GM18517 (cell line): ENCODE data around the gene ADNP.

Experiments
- ATAC-seq: cut with Tn5 transposase; IDR thresholded peaks from one replicate; pipeline ENCODE4 v1.9.1; 2021; ENCODE audit warnings: mild to moderate bottlenecking, moderate library complexity; ENCODE audit not compliant: unreplicated experiment

Gene ADNP

DNA sequence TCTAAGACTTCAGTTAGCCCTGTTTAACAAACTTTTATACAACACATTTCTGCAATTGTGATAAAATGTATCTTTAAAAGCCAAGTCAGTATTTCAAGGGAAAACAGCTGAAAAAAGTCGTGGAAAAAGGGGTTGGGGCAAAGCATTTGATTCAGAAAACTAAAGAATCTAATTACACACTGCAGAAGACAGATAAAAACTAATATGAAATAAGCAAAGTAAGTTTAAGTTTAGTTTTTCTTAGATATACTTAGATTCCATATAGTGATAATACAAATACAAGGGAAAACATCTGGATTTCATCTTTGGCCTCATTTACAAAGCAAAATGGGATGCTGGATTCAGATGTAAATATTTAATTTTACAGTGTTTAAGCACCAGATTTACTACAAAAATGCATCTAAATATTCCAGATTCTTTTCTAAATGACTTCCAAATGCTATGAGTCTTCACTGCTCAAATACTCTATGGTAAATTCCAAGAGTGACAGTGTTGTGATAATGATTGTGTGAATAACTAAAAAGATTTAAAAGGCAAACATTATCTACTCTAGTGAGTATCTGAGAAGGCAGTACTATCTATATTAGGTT, 1.5 kb upstream of the ADNP start:
- ATAC-seq, result no peak

DNA sequence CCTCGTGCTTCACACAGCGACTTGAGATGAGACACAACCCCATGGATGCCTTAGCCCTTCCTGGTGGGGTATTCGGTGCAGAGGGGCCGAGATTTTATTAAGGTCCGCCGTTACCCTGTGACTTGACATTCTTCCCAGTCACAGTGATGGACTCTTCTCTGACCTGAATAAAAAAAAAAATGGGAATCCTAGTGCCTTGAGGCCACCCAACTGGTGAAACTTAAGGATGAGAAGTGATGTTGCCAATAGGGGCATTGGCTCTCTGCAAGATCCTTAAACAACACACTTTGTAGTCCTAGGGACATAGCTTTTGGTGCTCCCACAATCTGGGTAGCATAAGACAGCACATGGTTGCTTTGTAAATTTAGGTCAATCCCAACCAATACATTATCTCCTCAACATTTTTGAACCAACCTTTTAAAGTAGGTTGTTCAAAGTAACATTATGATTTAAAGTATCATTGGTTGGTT, 814 bp upstream of the ADNP start:
- ATAC-seq, result no peak

DNA sequence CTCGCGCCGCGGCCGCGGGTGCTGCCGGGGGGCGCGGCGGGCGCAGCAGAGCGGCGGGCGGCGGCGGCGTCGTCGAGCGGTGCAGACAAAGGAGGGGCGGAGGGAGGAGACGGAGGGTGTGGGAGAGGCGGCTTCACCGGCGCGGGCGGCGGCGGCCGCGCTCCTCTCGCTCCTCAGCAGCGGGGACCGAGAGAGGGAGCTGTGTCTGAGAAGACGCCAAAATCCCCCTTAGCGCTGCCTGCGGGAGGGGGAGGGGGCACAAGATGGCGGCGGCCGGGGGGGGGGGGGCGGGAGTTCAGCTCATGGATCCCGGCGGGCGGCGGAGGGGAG, 296 bp downstream of the ADNP start:
- peak; percentile 17 for ATAC-seq

DNA sequence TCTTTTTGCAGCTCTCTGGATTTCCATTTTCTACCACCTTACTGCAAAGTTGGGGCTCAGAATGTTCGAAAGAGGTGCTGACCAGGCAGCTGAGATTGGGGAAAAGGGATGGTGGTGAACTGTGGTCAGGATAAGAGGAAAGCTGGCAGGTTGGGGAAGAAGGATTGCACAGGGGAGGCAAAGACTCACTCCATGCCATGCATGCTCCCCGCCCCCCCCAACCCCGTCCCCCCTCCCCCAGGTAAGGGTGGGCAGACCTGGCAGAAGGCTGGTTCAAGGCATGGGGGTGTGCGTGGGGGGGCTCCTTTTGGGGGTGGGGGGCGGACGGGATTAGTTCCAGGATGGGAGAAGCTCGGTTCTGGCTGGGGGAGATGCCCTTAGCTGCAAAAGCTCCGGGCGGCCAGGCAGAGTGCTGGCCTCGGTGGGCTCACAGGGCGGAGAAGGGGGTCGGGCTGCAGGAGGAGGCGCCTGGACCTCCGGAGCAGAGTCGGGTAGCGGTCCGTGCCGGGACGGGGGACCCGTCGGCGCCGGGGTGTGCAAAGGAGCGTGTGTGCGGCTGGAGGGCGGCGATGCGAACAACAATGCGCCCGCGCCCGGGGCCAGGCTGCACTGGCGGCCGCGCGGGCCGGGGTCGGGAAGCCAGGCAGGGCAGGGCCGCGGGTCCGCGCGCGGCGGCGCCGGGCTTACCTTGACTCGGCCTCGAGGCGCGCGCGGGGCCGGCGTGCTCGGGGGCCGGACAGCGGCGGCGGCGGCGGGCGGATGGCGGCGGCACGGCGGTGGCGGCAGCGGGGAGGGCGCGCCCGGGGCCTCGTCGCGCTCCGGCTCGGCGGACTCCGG, 880 bp downstream of the ADNP start:
- ATAC-seq, result peak; percentile 0

DNA sequence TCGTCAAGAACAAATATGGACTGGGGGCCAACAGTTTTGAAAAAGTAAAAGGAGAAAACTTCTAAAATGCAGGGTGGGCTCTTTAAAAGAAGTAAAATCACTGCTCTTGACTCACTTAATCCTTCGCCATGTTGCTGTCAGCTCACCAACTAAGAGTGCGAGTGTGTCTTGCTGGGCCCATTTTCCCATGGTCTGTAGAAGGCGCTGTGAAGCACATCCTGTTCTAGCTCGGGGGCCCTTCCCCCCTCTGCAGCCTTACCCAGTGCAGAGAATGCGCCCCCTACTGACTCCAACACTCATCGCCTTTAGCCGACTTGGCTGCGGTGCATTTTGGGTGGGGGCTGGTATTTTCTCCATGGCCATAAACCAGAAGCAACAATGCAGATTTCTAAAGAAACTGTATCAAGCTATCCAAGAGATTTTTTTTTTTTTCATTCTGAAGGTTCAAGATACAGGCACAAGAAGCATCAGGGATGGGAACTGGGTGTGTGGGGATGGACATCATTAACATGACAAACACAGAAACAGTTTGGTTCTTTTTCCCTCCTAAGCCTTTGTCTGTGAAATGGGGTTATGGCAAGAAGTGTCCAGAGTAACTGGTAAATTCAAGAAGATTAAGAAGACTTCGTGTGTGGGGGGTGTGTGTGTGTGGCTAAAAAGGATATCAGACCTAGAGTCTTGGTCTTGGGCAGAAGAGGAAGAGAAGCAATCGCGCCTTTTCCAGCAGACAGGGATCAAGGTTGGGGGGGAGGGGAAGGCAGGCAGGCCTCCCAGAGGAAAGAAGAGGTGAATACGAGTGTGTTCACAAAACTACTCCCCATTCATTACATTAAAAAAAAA, 1.7 kb downstream of the ADNP start:
- peak; percentile 52 for ATAC-seq

DNA sequence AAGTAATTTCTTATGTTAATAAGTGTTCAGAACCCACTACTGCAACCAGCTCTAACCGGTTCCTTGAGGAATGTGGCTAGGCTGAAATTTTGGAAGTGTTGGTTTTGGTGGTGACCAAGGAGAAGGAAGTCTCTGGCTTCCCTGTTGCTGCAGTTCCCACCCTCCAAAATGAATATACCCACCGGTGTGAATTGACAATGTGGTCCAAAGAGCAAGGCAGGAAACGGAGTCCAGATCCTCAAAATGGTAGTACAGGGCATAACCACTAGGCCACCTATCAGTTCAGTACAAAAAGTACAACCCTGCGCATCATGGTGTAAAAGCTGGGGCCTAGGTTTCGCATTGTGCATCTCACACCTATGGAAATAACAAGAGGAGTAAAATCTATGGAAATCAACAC, 2.8 kb downstream of the ADNP start:
- ATAC-seq, result no peak

DNA sequence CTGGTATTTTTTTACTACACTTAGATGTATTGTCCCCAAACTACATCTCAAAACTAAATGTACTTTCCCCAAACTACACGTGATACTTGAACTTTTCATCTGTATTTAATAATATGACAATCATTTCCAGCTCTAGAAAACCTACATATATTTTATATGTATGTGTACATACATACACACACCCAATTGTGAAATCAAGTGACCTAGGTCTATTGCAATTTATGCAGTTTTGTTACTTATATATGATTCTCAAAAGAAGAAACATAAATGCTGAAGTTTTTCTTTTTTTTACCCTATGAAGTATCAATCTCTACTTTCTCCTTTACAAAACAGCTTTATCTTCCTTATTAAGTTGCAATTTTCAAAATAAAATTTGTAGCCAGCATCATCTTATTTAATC, 4.7 kb downstream of the ADNP start:
- no peak for ATAC-seq

DNA sequence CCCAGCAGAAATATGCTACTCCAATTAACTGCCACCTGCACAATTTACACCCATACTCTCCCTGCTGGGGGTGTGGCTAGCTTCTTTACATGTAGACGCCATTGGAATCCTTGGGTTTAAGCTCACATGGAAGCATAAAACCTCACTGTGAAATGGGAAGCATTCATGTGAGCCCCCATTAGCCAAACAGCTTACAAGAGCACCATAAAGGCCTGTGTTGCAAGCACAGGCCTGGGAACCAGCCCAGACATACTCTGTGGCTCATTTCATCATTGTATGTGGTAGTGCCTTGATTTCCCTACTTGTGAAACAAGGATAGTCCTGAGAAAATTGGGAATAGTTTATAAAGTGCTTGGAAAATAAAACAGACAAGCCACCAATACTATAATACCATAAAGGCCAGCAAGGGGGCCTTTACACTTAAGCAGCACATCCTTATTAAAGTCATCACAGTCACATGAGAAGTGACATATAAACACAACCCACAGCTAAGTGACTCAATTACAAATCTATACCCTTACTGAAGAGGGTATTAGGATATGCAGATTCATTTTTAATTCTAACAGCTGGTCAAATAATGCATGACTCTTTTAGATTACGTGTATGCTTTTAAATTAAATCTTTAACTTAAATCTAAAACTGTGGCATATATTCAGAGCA, 6.8 kb downstream of the ADNP start:
- ATAC-seq, result no peak

DNA sequence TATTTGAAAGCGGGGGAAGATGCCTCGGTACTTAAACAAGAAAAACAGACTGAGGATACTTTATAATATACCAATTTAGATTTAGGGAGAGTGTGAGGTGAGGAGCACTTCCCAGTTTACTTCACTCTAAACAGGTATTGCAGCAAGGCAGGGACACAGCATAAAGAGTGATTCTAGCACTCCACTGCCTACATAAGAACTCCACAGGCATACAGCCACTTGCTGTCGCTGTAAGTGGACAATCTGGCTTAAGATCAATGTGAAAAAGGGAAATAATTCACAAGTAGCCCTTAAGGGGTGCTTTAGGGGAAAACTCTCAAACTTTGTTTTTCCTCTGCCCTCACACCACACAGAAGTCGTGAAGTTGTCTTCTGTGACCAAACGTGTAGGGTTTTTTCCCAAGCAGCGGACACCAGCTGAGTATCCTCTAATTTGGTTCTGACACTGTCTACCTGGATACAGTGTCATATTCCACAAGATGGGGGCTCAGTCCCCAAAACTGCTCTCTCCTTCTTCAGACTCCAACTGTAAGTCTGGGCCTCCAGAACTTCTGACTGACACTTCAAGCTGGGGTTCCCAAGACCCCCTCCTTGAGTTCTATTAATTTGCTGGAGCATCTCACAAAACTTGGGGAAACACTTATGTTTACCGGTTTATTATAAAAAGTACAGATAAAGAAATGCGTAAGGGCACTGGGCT, 9.3 kb downstream of the ADNP start:
- no peak for ATAC-seq

DNA sequence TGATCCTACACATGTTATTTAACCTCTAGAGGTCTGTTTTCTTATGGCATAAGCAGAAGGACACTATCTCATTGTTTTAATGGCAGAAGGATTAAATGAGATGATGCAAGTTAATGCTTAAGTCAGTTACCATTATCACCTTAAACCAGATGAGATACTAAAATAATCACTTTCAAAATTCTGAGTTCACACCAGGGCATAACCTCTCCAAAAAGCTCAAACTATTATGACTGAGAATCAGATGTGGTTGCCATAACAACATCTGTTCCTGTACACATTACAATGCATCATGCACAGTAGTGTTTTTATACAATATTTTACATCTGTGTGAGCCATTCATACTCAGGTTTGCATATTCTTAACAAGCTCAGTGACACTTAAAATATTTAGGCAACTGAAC, 10.2 kb downstream of the ADNP start:
- ATAC-seq, result no peak

DNA sequence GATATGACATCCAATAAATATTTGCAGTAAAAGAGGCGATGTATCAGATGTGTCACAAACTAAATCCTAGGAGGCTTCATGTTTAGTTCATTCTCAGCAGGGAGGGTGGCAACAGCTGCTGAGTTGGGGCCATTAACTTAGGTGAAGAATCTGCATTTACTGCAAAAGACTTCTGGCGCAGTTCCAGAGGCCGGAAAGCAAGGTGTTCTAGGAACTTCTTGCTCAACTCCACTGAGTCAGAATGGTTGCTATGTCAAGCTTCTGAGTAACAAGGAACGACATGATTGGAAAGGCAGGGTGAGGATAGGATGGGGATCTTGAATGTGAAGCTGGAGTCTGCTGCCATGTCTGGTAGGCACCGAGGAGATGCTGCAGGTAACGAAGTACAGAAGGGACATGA, 11.7 kb downstream of the ADNP start:
- ATAC-seq, result no peak

DNA sequence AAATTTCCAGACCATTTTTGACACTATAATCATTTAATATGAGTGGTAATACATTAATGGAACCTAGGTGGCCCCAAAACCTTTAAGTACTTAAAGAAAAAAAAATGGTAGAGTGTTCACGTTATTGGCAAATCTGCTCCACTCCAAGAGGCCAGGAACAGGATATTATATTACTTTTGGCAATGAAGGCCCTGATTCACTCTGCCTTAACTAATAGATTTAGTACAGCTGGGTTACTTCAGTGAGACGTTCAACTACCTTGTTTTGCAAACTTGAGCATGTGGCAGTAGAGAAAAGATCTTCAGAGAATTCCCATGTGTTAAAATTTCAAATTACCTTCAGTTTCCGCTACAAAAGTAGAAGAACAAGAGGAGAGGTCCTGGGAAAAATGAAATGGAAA, 12.8 kb downstream of the ADNP start:
- ATAC-seq, result no peak

DNA sequence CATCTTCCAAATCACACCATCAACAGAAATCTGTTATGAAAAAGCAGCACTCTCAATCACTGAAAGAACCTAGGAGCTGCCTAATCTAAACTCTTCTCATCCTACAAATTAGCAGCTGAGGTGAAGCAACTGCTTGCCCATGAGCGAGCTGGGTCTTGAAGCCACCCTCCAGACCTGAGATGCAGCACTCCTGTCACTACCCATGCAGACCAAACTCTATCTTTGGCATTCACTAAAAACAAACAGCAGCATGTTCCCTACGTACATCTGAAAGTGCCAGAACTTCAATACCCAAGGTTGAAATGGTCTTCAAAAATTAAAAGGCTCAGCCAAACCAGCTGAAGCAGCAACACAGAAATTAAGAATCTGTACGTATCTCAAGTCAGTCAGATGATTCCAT, 14.3 kb downstream of the ADNP start:
- no peak for ATAC-seq

DNA sequence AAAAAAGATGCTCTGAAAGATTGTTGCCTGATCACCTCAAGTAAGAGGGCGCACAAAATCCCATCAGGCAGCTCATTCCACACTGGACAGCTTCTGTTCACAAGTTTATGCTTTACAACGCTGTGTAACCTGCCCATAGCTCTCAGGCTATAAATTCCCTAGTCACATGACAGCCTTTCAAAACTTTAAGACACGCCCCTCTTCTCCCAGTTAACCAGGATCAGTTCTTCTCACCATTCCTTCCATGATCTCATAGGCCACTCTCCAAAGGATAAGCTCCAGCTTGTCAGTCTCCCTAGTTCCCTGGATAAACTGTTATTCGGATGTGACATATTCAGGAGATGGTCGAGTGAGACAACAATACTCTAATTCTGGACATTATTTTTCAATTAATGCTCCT, 15.0 kb downstream of the ADNP start:
- no peak for ATAC-seq

DNA sequence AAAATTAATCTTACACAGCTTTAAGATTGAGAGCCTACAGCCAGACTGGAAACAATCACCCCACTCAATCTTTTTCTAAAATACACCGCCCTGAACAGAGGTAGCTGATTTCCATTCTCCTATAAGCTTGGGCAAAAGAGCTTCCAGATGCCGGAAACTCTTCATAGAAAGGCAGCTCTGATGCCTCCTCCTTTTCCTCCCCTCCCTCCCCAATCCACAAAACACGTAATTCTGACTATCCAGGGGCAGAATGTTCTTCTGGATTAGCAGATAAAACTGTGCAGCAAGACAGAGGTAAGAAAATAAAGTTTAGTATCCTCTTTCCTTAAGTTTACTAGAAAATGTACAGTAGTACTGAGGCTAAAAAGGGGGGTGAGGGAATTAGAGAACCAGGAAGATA, 15.8 kb downstream of the ADNP start:
- no peak for ATAC-seq

DNA sequence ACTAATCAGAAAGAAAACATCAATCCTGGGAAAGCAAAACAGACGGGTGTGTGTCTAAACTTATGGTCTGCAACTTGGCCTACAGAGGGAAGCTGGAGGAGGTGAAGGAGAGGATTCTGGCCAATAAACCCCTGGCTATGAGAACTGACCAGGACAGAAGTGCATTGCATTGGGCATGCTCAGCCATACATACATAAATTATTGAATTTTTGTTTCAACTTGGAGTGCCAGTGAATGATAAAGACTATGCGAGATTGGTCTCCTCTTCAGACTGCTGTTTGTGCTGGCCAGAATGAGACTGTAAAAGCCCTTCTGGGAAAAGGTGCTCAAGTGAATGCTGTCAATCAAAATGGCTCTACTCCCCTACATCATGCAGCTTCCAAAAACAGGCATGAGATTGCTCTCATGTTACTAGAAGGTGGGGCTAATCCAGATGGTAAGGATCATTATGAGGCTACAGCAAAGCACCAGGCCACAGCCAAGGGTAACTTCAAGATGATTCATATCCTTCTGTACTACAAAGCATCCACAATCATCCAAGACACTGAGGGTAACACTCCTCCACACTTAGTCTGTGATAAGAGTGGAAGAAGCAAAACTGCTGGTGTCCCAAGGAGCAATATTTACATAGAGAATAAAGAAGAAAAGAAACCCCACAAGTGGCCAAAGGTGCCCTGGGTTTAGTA, 17.4 kb downstream of the ADNP start:
- ATAC-seq, result no peak

DNA sequence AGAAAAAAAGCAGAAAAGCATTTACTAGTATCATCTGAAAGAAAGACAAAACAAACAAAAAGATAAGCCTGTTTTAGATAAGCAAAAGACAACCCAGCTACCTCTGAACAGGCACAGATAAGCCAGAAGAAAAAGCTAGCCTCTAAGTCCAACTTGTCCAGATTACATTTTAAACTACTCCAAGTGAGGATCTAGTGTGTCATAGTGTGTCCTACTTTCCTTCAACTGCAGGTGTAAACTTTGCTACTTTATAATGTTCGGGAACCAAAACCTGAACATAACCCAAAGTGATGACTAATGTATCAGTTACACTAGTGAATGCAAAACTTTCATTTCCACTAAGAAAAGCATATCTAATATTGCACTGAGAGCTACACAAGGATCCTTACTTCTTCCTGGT, 19.5 kb downstream of the ADNP start:
- no peak for ATAC-seq

DNA sequence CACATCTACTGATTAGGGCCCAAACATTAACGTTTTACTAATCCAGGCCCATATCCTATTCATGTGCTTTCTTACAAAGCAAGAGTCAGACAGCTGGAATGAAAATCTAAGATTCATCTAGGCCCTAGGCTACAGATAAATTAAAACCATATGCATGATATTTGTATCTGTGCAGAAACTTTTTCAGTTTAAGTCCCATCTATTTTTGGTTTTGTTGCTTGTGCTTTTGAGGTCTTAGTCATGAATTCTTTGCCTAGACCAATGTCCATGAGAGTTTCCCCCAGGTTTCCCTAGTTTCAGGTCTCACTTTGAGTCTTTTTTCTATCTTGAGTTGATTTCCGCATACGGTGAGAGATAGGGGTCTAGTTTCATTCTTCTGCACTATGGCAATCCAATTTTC, 20.2 kb downstream of the ADNP start:
- no peak for ATAC-seq

DNA sequence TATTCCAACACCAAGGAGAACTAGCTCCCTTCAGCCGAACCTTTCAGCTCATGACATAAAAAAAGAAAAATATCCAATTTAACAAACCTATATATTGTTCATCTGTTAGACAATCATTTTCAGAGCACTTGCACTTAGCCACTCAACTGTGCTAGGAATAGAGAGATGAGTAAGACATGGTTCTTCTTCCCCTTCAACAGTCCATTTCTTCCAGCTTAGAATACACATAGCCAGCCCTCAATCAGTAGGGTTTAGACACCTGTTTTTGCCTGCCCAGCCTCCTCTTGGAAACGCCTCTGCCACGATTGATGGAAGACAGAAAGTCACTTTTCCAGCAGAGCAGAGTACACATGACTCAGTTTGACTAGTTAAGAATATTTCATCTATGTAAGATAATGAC, 21.8 kb downstream of the ADNP start:
- no peak for ATAC-seq

DNA sequence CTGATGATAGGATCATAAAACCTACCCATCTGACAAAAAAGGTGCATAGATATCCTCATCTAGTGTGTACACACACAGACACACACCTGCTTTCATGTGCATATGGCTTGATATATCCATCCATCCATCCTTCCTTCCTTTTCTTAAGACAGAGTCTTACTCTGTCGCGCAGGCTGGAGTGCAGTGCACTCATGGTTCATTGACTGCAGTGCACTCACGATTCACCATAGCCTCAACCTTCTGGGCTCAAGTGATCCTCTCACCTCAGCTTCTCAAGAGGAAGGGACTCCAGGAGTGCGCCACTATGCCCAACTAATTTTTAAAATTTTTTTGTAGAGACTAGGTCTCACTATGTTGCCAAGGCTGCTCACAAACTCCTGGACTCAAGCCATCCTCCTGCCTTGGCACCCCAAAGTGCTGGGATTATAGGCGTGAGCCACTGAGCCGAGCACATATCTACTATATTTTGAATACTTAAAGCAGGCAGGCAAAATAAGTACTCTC, 27.1 kb downstream of the ADNP start:
- no peak for ATAC-seq
